GM12873 (cell line): ENCODE data around the gene FBXO31.

Experiments used
- CTCF ChIP-seq: IDR thresholded peaks from 2 replicates; pipeline ENCODE4 v1.5.1; 2012; ENCODE audit warnings: low read depth, mild to moderate bottlenecking, moderate library complexity, low read length, control low read depth; ENCODE audit not compliant: insufficient read depth; ENCODE audit errors: missing control alignments

Gene FBXO31

GRCh38 chr16:87328846-87329245, 54.7 kb downstream of the FBXO31 start:
- TF ChIP-seq CTCF, result no peak

GRCh38 chr16:87327798-87328495, 55.6 kb downstream of the FBXO31 start:
- TF ChIP-seq CTCF, result no peak

- no peak for TF ChIP-seq CTCF
These were observed 57.4 kb downstream of the FBXO31 start for GRCh38 chr16:87326151-87326571.

- no peak for TF ChIP-seq CTCF
These were observed 58.1 kb downstream of the FBXO31 start for GRCh38 chr16:87325423-87325858.

GRCh38 chr16:87324411-87325275, 58.9 kb downstream of the FBXO31 start:
- TF ChIP-seq CTCF, result peak; percentile 88

- TF ChIP-seq CTCF, result no peak
These were observed 59.7 kb downstream of the FBXO31 start for GRCh38 chr16:87323727-87324410.
